SK-N-SH treated with all-trans-retinoic acid at 6 μM for 48 hours (cell line): ENCODE measurements around the gene TUBB6.

Experiments used
- ESRRG ChIP-seq: fragments of 250-450 bp; sonication (Bioruptor Pico); IDR thresholded peaks from 2 replicates; pipeline ENCODE4 v1.6.1; 2021; ENCODE audit warnings: mild to moderate bottlenecking
- POU6F1 ChIP-seq: fragments of 250-450 bp; sonication (Bioruptor Pico); IDR thresholded peaks from 2 replicates; pipeline ENCODE4 v1.8.0; 2021; ENCODE audit warnings: low read depth, mild to moderate bottlenecking, moderate library complexity, borderline replicate concordance
- ZFP30 ChIP-seq: fragments of 450-650 bp; formaldehyde crosslinking; IDR thresholded peaks from 2 replicates; pipeline ENCODE4 v1.5.0; 2022; ENCODE audit warnings: mild to moderate bottlenecking, moderate library complexity
- ZNF8 ChIP-seq: fragments of 450-650 bp; formaldehyde crosslinking; IDR thresholded peaks from 2 replicates; pipeline ENCODE4 v1.5.0; 2020; ENCODE audit warnings: mild to moderate bottlenecking, moderate library complexity

The TUBB6 gene

GRCh38 chr18:12374401-12374800, 66.4 kb downstream of the TUBB6 start (continued):
- TF ChIP-seq POU6F1 (CRISPR knock-in tag) (no peak), ESRRG (CRISPR knock-in tag) (no peak), ZNF8 (CRISPR knock-in tag) (no peak), ZFP30 (no peak)
